Thyroid gland (tissue), 4 donors: ENCODE results near the gene GSG1L. TPM values are rescaled to one million over a fixed set of nuclear protein-coding genes. Genes with fewer than 3 reads are reported as not detected.

Source experiments
- DNase-seq, 2 donors: peaks; one replicate each; pipeline ENCODE4 v3.0.0-alpha.2; 2019
- H3K27ac ChIP-seq, 3 donors: fragments of 200-600 bp; sonication (generic); 1 replicate in 2 of 3; 2 replicates in 1 of 3; pipeline ENCODE4 v1.5.1; 2016 to 2019; ENCODE audit warnings: mild to moderate bottlenecking in 1 of 3, moderate library complexity in 1 of 3
- H3K27me3 ChIP-seq: fragments of 200-600 bp; sonication (generic); one replicate; pipeline ENCODE4 v1.5.1; 2019
- H3K36me3 ChIP-seq, 2 donors: fragments of 200-600 bp; sonication (generic); one replicate each; pipeline ENCODE4 v1.5.1; 2016 to 2019
- H3K4me1 ChIP-seq, 2 donors: fragments of 200-600 bp; sonication (generic); one replicate each; pipeline ENCODE4 v1.5.1; 2017 to 2019
- H3K4me3 ChIP-seq, 3 donors: fragments of 200-600 bp; sonication (generic); replicated peaks in 1 of 3; 1 replicate in 2 of 3; 2 replicates in 1 of 3; pipeline ENCODE4 v1.5.1; 2016; ENCODE audit warnings: mild to moderate bottlenecking in 1 of 3
- H3K9me3 ChIP-seq: fragments of 200-600 bp; sonication (generic); one replicate; pipeline ENCODE4 v1.5.1; 2017
- CTCF ChIP-seq, 6 experiments: fragments of 200-600 bp in 3 of 6; fragments of 450-650 bp in 3 of 6; sonication (generic) in 3 of 6; IDR thresholded peaks; one replicate each; pipeline ENCODE4 v1.5.1; 2016 to 2019; ENCODE audit warnings: antibody characterized with exemption in 6 of 6, mild to moderate bottlenecking in 2 of 6, inconsistent platforms in 1 of 6, moderate library complexity in 1 of 6
- POLR2A ChIP-seq, 2 donors: fragments of 450-650 bp; IDR thresholded peaks; one replicate each; pipeline ENCODE4 v1.6.1; 2017; ENCODE audit warnings: antibody characterized with exemption in 2 of 2, mild to moderate bottlenecking in 2 of 2, moderate library complexity in 1 of 2
- WGBS, 2 donors: methylation state at CpG; one replicate each; pipeline ENCODE4 v1.1.5; 2017; 5-methylcytosine and 5-hydroxymethylcytosine counted together
- intact Hi-C: fragments of 100-400 bp; cut with DNase I; formaldehyde crosslinking; loops from one replicate; pipeline ENCODE4 v1.15.1; 2023
- total RNA-seq, 4 donors: library from RNA; depleted of rRNA; stranded (reverse); fragments of >200 nt; gene quantifications; one replicate each; pipeline ENCODE4 v1.2.3, GENCODE V29; 2016

GSG1L gene
- total RNA-seq, 4 donors from 2014 or later: not detected

DNA sequence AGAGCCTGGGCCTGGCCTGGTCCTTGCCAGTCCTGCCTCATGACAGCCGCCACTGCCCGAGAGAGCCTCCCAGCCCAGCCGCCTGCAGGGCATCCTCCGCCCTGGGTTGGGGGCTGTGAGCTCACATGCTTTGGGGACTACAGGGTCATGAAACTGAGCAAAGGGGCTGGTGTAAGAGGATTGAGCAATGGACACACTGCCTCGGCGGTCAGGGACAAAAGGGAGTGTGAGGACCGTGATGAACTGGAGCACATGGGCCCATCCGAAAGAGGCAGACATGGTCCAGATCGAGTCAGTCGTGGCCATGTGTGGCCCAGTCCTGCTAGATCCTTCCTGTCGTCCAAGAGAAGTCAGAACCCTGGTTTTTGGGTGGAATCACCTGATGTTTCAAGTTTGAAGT is 52.3 kb downstream of the GSG1L start:
- no peak for DNase-seq
- no peak for TF ChIP-seq CTCF (IDR thresholded peaks at IDR 0.05)
- no peak for TF ChIP-seq POLR2A (IDR thresholded peaks at IDR 0.05)
- Histone ChIP-seq H3K27ac (no peak overlapping the region), H3K4me3 (no peak overlapping the region), H3K27me3 (no peaks in the 10 kb centered on the region), H3K36me3 (no peaks in the 10 kb centered on the region), H3K4me1 (no peaks in the 10 kb centered on the region), H3K9me3 (no peaks in the 10 kb centered on the region)
- WGBS, 2 donors: 88 to 93% methylated on average over 10 of the region's 11 CpGs
- intact Hi-C loops: no loop called here

- intact Hi-C loops: no loop called here
- no peaks in the 10 kb centered on the region for H3K36me3 ChIP-seq
- no peak for DNase-seq
- TF ChIP-seq POLR2A (IDR thresholded peaks at IDR 0.05) (no peak), CTCF (IDR thresholded peaks at IDR 0.05) (no peak)
- no peak overlapping the region for H3K4me3 ChIP-seq
- 61 to 68% methylated on average over 8 to 9 of the region's 9 CpGs for WGBS, 2 donors
- no peaks in the 10 kb centered on the region for H3K4me1 ChIP-seq
- no peaks in the 10 kb centered on the region for H3K27me3 ChIP-seq
- H3K9me3 ChIP-seq: no peaks in the 10 kb centered on the region
- no peak overlapping the region for H3K27ac ChIP-seq
These were observed 52.8 kb downstream of the GSG1L start for GRCh38 chr16:28010671-28011070.

DNA sequence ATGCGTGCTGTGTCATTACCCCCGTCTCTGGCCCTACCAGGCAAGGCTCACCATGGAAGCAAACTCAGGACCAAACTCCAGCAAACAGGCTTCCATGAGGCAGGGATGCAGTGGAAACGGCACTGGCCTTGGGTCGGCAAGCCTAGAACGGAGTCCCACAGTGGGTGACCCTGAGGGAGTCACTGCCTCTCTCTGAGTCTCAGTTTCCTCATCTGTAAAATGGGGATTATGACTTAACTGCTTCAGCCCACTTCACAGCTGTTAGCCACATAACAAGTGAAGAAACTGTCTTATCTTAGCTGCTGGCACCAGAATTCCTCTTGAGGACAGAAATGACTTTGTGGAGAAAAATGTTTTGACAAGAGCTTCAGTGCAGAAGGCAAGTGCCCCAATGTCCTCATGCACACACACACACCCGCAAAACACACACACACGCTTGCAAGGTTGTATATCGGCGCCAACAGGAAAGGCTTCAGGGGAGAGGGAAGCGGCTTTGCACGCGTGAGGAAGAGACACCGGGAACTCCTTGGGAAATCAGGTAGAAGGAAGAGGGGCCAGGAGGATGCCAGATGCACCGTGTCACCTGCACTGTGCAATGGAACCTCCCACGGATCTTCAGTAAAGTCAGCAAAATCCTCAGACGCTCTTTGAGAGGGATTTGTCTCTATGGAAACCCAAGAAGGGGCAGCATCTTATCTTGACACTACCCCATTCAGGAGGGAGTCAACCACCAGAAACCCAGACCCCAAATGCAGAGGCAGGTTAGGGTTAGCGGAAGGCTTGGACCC is 53.7 kb downstream of the GSG1L start:
- H3K9me3 ChIP-seq: no peaks in the 10 kb centered on the region
- WGBS, 2 donors: 59 to 63% methylated on average over 15 to 17 of the region's 17 CpGs
- TF ChIP-seq POLR2A (IDR thresholded peaks at IDR 0.05): no peak
- no peak overlapping the region for H3K4me3 ChIP-seq
- intact Hi-C loops: no loop called here
- no peaks in the 10 kb centered on the region for H3K4me1 ChIP-seq
- H3K27me3 ChIP-seq: no peaks in the 10 kb centered on the region
- DNase-seq: no peak
- H3K36me3 ChIP-seq: no peaks in the 10 kb centered on the region
- H3K27ac ChIP-seq: no peak overlapping the region

DNA sequence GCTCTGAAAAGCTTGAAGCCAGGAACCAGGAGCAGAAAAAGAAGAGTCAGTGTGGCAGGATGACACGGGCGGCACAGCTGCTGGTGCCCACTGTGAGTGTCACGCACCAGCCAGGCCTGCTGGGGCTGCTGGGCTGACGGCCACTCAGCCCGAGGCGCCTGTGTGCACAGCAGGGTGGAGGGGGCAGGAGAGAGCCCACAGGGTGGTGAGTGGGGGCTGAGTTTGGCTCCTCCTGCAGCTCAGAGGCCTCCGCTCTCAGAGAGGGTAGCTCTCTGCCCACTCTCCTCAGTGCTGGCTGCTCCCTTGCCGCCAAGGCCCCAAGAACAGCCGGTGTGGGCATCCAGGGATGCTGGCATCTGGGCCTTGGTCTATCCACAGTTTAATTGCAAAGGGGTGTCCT is 59.6 kb downstream of the GSG1L start:
- 66 to 76% methylated on average over 8 to 9 of the region's 9 CpGs for WGBS, 2 donors
- DNase-seq: no peak
- intact Hi-C loops: no loop called here
- Histone ChIP-seq H3K9me3 (no peaks in the 10 kb centered on the region), H3K36me3 (no peaks in the 10 kb centered on the region), H3K27ac (no peak overlapping the region), H3K27me3 (no peaks in the 10 kb centered on the region), H3K4me3 (no peak overlapping the region), H3K4me1 (no peaks in the 10 kb centered on the region)
- no peak for TF ChIP-seq POLR2A (IDR thresholded peaks at IDR 0.05)
- no peak for TF ChIP-seq CTCF (IDR thresholded peaks at IDR 0.05)

- Histone ChIP-seq H3K4me1 (no peaks in the 10 kb centered on the region), H3K27me3 (no peaks in the 10 kb centered on the region), H3K4me3 (no peak overlapping the region), H3K27ac (no peak overlapping the region), H3K36me3 (no peaks in the 10 kb centered on the region), H3K9me3 (no peaks in the 10 kb centered on the region)
- 69 to 74% methylated on average over 12 to 14 of the region's 14 CpGs for WGBS, 2 donors
- intact Hi-C loops: no loop called here
- TF ChIP-seq CTCF (IDR thresholded peaks at IDR 0.05) (no peak), POLR2A (IDR thresholded peaks at IDR 0.05) (no peak)
- no peak for DNase-seq
These were observed 60.3 kb downstream of the GSG1L start for GRCh38 chr16:28003021-28003865.
